OCI-LY3 (cell line): Measurements from ENCODE around the gene PTPRH.

ENCODE experiments used
- H2AFZ ChIP-seq: fragments of 200-600, 300-600 bp; shearing (Covaris generic); 2 replicates; pipeline ENCODE4 v1.6.0; 2014; ENCODE audit warnings: antibody characterized with exemption, low read depth, low read length
- H3K27ac ChIP-seq: fragments of 200-600, 300-600 bp; sonication (generic); 2 replicates; pipeline ENCODE4 v1.5.1; 2014; ENCODE audit warnings: mild to moderate bottlenecking, low read length, moderate library complexity, mixed read lengths
- H3K27me3 ChIP-seq: fragments of 200-600, 300-600 bp; sonication (generic); 2 replicates; pipeline ENCODE4 v1.6.1; 2014; ENCODE audit warnings: low read depth, low read length, mixed read lengths
- H3K36me3 ChIP-seq: fragments of 200-600, 300-600 bp; sonication (generic); replicated peaks from 2 replicates; pipeline ENCODE3; 2014; ENCODE audit warnings: low read depth, low read length, mixed read lengths
- H3K4me1 ChIP-seq: fragments of 300-600, 200-600 bp; sonication (generic); 2 replicates; pipeline ENCODE4 v1.6.1; 2014; ENCODE audit warnings: low read length, mixed read lengths
- H3K4me2 ChIP-seq: fragments of 200-600, 300-600 bp; sonication (generic); 2 replicates; pipeline ENCODE4 v1.6.1; 2014; ENCODE audit warnings: low read length, mixed read lengths
- H3K4me3 ChIP-seq: fragments of 300-600, 200-600 bp; sonication (generic); 2 replicates; pipeline ENCODE4 v1.5.1; 2014; ENCODE audit warnings: antibody characterized with exemption, mild to moderate bottlenecking, low read length, moderate library complexity
- H3K79me2 ChIP-seq: fragments of 300-600, 200-600 bp; shearing (Covaris generic); 2 replicates; pipeline ENCODE4 v1.6.1; 2014; ENCODE audit warnings: mild to moderate bottlenecking, low read length, mixed read lengths
- H3K9ac ChIP-seq: fragments of 300-600, 200-600 bp; shearing (Covaris generic); 2 replicates; pipeline ENCODE4 v1.6.0; 2014; ENCODE audit warnings: mild to moderate bottlenecking, low read length, moderate library complexity
- H3K9me3 ChIP-seq: fragments of 200-600, 300-600 bp; shearing (Covaris generic); 2 replicates; pipeline ENCODE4 v1.6.1; 2014; ENCODE audit warnings: low read length, mixed read lengths; ENCODE audit not compliant: insufficient read depth
- H4K20me1 ChIP-seq: fragments of 200-600, 300-600 bp; sonication (generic); 2 replicates; pipeline ENCODE4 v1.6.1; 2016; ENCODE audit warnings: low read length, mixed read lengths; ENCODE audit not compliant: insufficient read depth
- CTCF ChIP-seq: fragments of 200-600, 300-600 bp; sonication (generic); IDR thresholded peaks from 2 replicates; pipeline ENCODE4 v1.5.1; 2014; ENCODE audit warnings: antibody characterized with exemption, low read length, low read depth
- EZH2phosphoT487 ChIP-seq: fragments of 200-600 bp; shearing (Covaris generic); IDR thresholded peaks from 2 replicates; pipeline ENCODE4 v1.6.1; 2018; ENCODE audit warnings: antibody characterized with exemption, mixed run types, low read depth

The PTPRH gene

GRCh38 chr19:55160986-55161365, 48.3 kb downstream of the PTPRH start:
- peak overlapping the region; percentile 62 for H3K4me3 ChIP-seq
- no peaks in the 10 kb centered on the region for H3K4me1 ChIP-seq
- H4K20me1 ChIP-seq, result no peaks in the 10 kb centered on the region
- H3K36me3 ChIP-seq, result no peaks in the 10 kb centered on the region
- H3K9me3 ChIP-seq, result no peaks in the 10 kb centered on the region
- no peak overlapping the region for H3K9ac ChIP-seq
- H3K27me3 ChIP-seq, result peaks cover 7% of the 10 kb centered on the region; the same call in 1 of the 2 replicates
- H3K27ac ChIP-seq, result no peak overlapping the region
- H3K79me2 ChIP-seq, result no peaks in the 10 kb centered on the region
- TF ChIP-seq CTCF (no peak), EZH2phosphoT487 (no peak)
- peak overlapping the region; percentile 45 for H3K4me2 ChIP-seq
- H2AFZ ChIP-seq, result 0 out of 2 replicates have a peak overlapping the region, but pooled peaks have one; percentile 26

- Histone ChIP-seq H3K9me3 (no peaks in the 10 kb centered on the region), H3K4me3 (peak overlapping the region; percentile 62), H3K4me2 (peak overlapping the region; percentile 45)
These were observed 48.9 kb downstream of the PTPRH start for GRCh38 chr19:55160128-55160985.

GRCh38 chr19:55158848-55159749, 50.2 kb downstream of the PTPRH start:
- H3K4me1 ChIP-seq, result no peaks in the 10 kb centered on the region
- TF ChIP-seq CTCF, result no peak
- no peak for TF ChIP-seq EZH2phosphoT487
- H3K79me2 ChIP-seq, result no peaks in the 10 kb centered on the region
- no peaks in the 10 kb centered on the region for H3K36me3 ChIP-seq
- H2AFZ ChIP-seq, result no peak overlapping the region
- H3K9ac ChIP-seq, result no peak overlapping the region
- peaks cover 7% of the 10 kb centered on the region; the same call in 1 of the 2 replicates for H3K27me3 ChIP-seq
- no peak overlapping the region for H3K4me3 ChIP-seq
- H3K4me2 ChIP-seq, result no peak overlapping the region
- H3K9me3 ChIP-seq, result no peaks in the 10 kb centered on the region
- H3K27ac ChIP-seq, result no peak overlapping the region
- no peaks in the 10 kb centered on the region for H4K20me1 ChIP-seq

More at GRCh38 chr19:55160128-55160985, 48.9 kb downstream of the PTPRH start:
- H3K9ac ChIP-seq, result no peak overlapping the region
- H3K27ac ChIP-seq, result no peak overlapping the region
- H4K20me1 ChIP-seq, result no peaks in the 10 kb centered on the region
- H3K36me3 ChIP-seq, result no peaks in the 10 kb centered on the region
- H3K79me2 ChIP-seq, result no peaks in the 10 kb centered on the region
- no peak for TF ChIP-seq EZH2phosphoT487
- TF ChIP-seq CTCF, result peak; percentile 97
- H2AFZ ChIP-seq, result peak overlapping the region; percentile 37; the same call in 1 of the 2 replicates
- no peaks in the 10 kb centered on the region for H3K4me1 ChIP-seq
- peaks cover 7% of the 10 kb centered on the region; the same call in 1 of the 2 replicates for H3K27me3 ChIP-seq

GRCh38 chr19:55158423-55158822, 50.9 kb downstream of the PTPRH start:
- Histone ChIP-seq H3K4me1 (no peaks in the 10 kb centered on the region), H3K4me3 (no peak overlapping the region), H3K4me2 (no peak overlapping the region), H3K9ac (no peak overlapping the region), H4K20me1 (no peaks in the 10 kb centered on the region), H3K27me3 (peaks cover 7% of the 10 kb centered on the region; the same call in 1 of the 2 replicates), H3K27ac (no peak overlapping the region), H3K36me3 (no peaks in the 10 kb centered on the region), H3K9me3 (no peaks in the 10 kb centered on the region), H3K79me2 (no peaks in the 10 kb centered on the region), H2AFZ (no peak overlapping the region)
- TF ChIP-seq CTCF, result no peak
